HEK293 (cell line): ENCODE measurements around the gene ADGB.

Experiments used
- CTCF ChIA-PET: fragments of 350-600 bp; formaldehyde crosslinking; extraction: SDS; loops from one replicate; lab custom pipeline; 2021; ENCODE audit warnings: antibody characterized with exemption; lab: Yijun Ruan, JAX
- POLR2A ChIA-PET: fragments of 300-600 bp; formaldehyde crosslinking; extraction: SDS; loops from one replicate; lab custom pipeline; 2020; ENCODE audit warnings: antibody characterized with exemption, inconsistent platforms; lab: Yijun Ruan, JAX
- H3K27ac ChIP-seq: fragments of 200-500 bp; sonication (Bioruptor generic); 2 replicates; pipeline ENCODE4 v1.5.1; 2014; ENCODE audit warnings: low read depth, low read length, control low read depth, inconsistent platforms; ENCODE audit errors: extremely low read depth
- H3K36me3 ChIP-seq, 2 experiments: fragments of 200-500 bp in 1 of 2; sonication (Bioruptor generic) in 1 of 2; 1 replicate in 1 of 2; 2 replicates in 1 of 2; pipeline ENCODE4 v1.5.1; 2014 to 2017; ENCODE audit warnings: inconsistent platforms in 2 of 2, low read length in 2 of 2; ENCODE audit not compliant: control insufficient read depth in 2 of 2, insufficient read depth in 1 of 2
- H3K4me1 ChIP-seq: fragments of 200-500 bp; sonication (Bioruptor generic); 2 replicates; pipeline ENCODE4 v1.5.1; 2014; ENCODE audit warnings: mild to moderate bottlenecking, low read length, inconsistent platforms; ENCODE audit not compliant: control insufficient read depth, insufficient read depth
- H3K4me3 ChIP-seq: 2 replicates; pipeline ENCODE4 v1.5.1; 2011; ENCODE audit warnings: low read depth, mild to moderate bottlenecking, control low read depth, low read length, moderate library complexity
- H3K9me3 ChIP-seq: fragments of 200-500 bp; sonication (Bioruptor generic); 2 replicates; pipeline ENCODE4 v1.5.1; 2014; ENCODE audit warnings: low read depth, low read length, inconsistent platforms; ENCODE audit not compliant: control insufficient read depth, insufficient read depth
- GFI1B ChIP-seq: fragments of 450-650 bp; formaldehyde crosslinking; IDR thresholded peaks from 2 replicates; pipeline ENCODE4 v1.5.1; 2016; ENCODE audit warnings: missing biosample characterization, missing genetic modification characterization
- IKZF3 ChIP-seq: fragments of 450-650 bp; IDR thresholded peaks from 2 replicates; pipeline ENCODE4 v1.5.0; 2018; ENCODE audit warnings: missing biosample characterization, mild to moderate bottlenecking, missing genetic modification characterization, moderate library complexity
- PRDM1 ChIP-seq: fragments of 450-650 bp; formaldehyde crosslinking; IDR thresholded peaks from 2 replicates; pipeline ENCODE4; 2016; ENCODE audit warnings: missing biosample characterization, missing genetic modification characterization
- SP3 ChIP-seq: fragments of 450-650 bp; formaldehyde crosslinking; IDR thresholded peaks from 2 replicates; pipeline ENCODE4 v1.5.1; 2016; ENCODE audit warnings: missing biosample characterization, missing genetic modification characterization
- ZBTB7A ChIP-seq: fragments of 450-650 bp; formaldehyde crosslinking; IDR thresholded peaks from 2 replicates; pipeline ENCODE4 v1.5.1; 2016; ENCODE audit warnings: low read depth, missing biosample characterization, missing genetic modification characterization
- ZEB2 ChIP-seq: fragments of 450-650 bp; formaldehyde crosslinking; IDR thresholded peaks from 2 replicates; pipeline ENCODE4 v1.5.1; 2016; ENCODE audit warnings: missing biosample characterization, missing genetic modification characterization
- ZFHX2 ChIP-seq: fragments of 450-650 bp; formaldehyde crosslinking; conservative IDR thresholded peaks from 2 replicates; pipeline ENCODE4 v1.5.1; 2016; ENCODE audit warnings: missing biosample characterization, missing genetic modification characterization
- ZNF132 ChIP-seq: fragments of 450-650 bp; formaldehyde crosslinking; IDR thresholded peaks from 2 replicates; pipeline ENCODE4 v1.5.1; 2017; ENCODE audit warnings: missing biosample characterization, missing genetic modification characterization, borderline replicate concordance
- ZNF138 ChIP-seq: fragments of 450-650 bp; formaldehyde crosslinking; IDR thresholded peaks from 2 replicates; pipeline ENCODE4 v1.5.1; 2016; ENCODE audit warnings: missing biosample characterization, missing genetic modification characterization, borderline replicate concordance
- ZNF239 ChIP-seq: fragments of 450-650 bp; formaldehyde crosslinking; IDR thresholded peaks from 2 replicates; pipeline ENCODE4 v1.5.1; 2016; ENCODE audit warnings: missing biosample characterization, missing genetic modification characterization
- ZNF311 ChIP-seq: fragments of 450-650 bp; formaldehyde crosslinking; IDR thresholded peaks from 2 replicates; pipeline ENCODE4 v1.5.1; 2017; ENCODE audit warnings: missing biosample characterization, missing genetic modification characterization, borderline replicate concordance
- ZNF366 ChIP-seq: fragments of 450-650 bp; formaldehyde crosslinking; conservative IDR thresholded peaks from 2 replicates; pipeline ENCODE4 v1.5.1; 2016; ENCODE audit warnings: missing biosample characterization, missing genetic modification characterization
- ZNF391 ChIP-seq: fragments of 450-650 bp; formaldehyde crosslinking; IDR thresholded peaks from 2 replicates; pipeline ENCODE4 v1.5.1; 2016; ENCODE audit warnings: low read depth, missing biosample characterization, missing genetic modification characterization, borderline replicate concordance
- TF ChIP-seq, protein P1 (sequence below): fragments of 450-650 bp; IDR thresholded peaks from 2 replicates; pipeline ENCODE4 v1.5.1; 2018; ENCODE audit warnings: missing biosample characterization, missing genetic modification characterization
- TF ChIP-seq, protein P2 (sequence below): fragments of 450-650 bp; formaldehyde crosslinking; IDR thresholded peaks from 2 replicates; pipeline ENCODE4 v1.5.1; 2016; ENCODE audit warnings: missing biosample characterization, missing genetic modification characterization
- TF ChIP-seq, protein P3 (sequence below): fragments of 450-650 bp; formaldehyde crosslinking; optimal IDR thresholded peaks from 2 replicates; pipeline ENCODE3; 2016; ENCODE audit warnings: missing biosample characterization, mild to moderate bottlenecking, missing genetic modification characterization
- TF ChIP-seq, protein P4 (sequence below): fragments of 450-650 bp; formaldehyde crosslinking; IDR thresholded peaks from 2 replicates; pipeline ENCODE4 v1.5.1; 2016; ENCODE audit warnings: missing biosample characterization, missing genetic modification characterization

The ADGB gene

DNA sequence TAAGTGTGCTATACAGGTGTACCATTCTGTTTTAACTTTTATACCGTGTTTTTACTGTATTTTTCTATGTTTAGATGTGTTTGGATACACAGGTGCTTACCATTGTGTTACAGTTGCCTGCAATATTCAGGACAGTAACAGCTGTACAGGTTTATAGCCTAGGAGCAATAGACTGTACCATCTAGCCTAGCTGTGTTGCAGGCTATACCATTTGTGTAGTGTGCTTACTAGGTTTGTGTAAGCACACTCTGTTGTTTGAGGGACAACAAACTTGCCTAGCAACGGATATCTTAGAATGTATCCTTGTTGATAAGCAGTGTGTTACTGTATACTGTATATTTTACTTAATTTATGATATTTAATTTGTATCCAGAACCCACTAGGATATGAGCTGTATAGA is 35.2 kb downstream of the ADGB start (continued):
- TF ChIP-seq ZFHX2 (tag by site-specific recombination) (no peak), IKZF3 (tag by site-specific recombination) (no peak), ZBTB7A (tag by site-specific recombination) (no peak)

DNA sequence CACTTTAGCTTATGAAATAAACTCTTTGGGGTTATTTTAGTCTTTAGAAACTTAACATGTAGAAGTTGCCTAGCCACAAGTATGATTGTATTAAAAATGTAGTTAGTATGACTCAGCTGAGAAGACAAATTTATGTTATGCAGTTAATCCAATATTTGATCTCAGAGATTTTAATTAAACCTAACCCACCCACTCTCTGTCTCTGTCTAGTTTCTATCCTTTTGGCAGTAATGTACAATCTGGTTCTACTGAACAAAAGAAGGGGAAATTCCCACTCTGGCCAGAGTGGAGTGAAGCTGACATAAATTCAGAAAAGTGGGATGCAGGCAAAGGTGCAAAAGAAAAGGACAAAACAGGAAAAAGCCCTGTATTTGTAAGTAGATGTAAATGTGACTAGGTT is 36.4 kb downstream of the ADGB start:
- H3K27ac ChIP-seq, result no peak overlapping the region
- H3K9me3 ChIP-seq, result no peaks in the 10 kb centered on the region
- no peak overlapping the region for H3K4me3 ChIP-seq
- ChIA-PET CTCF (interaction anchor here (0.5 kb wide), 1 partner anchor 42 kb away, joined by 4 read pairs; no protein-coding TSS in a partner anchor), POLR2A (no interaction called here)
- no peaks in the 10 kb centered on the region for H3K4me1 ChIP-seq
- H3K36me3 ChIP-seq, result no peaks in the 10 kb centered on the region
- TF ChIP-seq, protein P1, sequence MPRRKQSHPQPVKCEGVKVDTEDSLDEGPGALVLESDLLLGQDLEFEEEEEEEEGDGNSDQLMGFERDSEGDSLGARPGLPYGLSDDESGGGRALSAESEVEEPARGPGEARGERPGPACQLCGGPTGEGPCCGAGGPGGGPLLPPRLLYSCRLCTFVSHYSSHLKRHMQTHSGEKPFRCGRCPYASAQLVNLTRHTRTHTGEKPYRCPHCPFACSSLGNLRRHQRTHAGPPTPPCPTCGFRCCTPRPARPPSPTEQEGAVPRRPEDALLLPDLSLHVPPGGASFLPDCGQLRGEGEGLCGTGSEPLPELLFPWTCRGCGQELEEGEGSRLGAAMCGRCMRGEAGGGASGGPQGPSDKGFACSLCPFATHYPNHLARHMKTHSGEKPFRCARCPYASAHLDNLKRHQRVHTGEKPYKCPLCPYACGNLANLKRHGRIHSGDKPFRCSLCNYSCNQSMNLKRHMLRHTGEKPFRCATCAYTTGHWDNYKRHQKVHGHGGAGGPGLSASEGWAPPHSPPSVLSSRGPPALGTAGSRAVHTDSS (tag by site-specific recombination), result no peak
- TF ChIP-seq ZNF311 (tag by site-specific recombination) (no peak), ZNF391 (tag by site-specific recombination) (no peak), GFI1B (no peak), ZNF239 (tag by site-specific recombination) (no peak), ZNF132 (no peak), ZNF138 (tag by site-specific recombination) (no peak)
- TF ChIP-seq, protein P2, sequence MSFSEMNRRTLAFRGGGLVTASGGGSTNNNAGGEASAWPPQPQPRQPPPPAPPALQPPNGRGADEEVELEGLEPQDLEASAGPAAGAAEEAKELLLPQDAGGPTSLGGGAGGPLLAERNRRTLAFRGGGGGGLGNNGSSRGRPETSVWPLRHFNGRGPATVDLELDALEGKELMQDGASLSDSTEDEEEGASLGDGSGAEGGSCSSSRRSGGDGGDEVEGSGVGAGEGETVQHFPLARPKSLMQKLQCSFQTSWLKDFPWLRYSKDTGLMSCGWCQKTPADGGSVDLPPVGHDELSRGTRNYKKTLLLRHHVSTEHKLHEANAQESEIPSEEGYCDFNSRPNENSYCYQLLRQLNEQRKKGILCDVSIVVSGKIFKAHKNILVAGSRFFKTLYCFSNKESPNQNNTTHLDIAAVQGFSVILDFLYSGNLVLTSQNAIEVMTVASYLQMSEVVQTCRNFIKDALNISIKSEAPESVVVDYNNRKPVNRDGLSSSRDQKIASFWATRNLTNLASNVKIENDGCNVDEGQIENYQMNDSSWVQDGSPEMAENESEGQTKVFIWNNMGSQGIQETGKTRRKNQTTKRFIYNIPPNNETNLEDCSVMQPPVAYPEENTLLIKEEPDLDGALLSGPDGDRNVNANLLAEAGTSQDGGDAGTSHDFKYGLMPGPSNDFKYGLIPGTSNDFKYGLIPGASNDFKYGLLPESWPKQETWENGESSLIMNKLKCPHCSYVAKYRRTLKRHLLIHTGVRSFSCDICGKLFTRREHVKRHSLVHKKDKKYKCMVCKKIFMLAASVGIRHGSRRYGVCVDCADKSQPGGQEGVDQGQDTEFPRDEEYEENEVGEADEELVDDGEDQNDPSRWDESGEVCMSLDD (tag by site-specific recombination), result no peak

DNA sequence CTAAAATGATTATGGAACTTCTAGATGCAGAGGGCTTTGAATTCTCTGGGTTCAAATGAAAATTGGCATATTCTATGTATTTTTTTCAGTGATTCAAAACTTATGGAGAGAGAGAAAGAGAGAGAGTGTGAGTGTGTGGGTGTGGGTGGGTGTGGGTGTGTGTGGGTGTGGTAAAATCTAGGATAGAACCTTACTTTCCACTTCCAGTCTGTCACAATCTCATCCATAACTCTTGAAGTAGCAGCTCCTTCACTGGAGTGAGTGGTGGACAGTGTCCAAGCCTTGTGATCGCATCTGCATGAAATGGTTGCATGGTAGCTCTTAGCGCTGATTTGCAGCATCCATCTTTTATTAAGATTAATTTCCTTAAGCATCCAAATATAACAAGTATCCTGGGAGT is 37.7 kb downstream of the ADGB start:
- H3K4me1 ChIP-seq, result no peaks in the 10 kb centered on the region
- no peak overlapping the region for H3K4me3 ChIP-seq
- H3K36me3 ChIP-seq, result no peaks in the 10 kb centered on the region
- no peaks in the 10 kb centered on the region for H3K9me3 ChIP-seq
- ChIA-PET POLR2A (no interaction called here), CTCF (no interaction called here)
- TF ChIP-seq, protein P3, sequence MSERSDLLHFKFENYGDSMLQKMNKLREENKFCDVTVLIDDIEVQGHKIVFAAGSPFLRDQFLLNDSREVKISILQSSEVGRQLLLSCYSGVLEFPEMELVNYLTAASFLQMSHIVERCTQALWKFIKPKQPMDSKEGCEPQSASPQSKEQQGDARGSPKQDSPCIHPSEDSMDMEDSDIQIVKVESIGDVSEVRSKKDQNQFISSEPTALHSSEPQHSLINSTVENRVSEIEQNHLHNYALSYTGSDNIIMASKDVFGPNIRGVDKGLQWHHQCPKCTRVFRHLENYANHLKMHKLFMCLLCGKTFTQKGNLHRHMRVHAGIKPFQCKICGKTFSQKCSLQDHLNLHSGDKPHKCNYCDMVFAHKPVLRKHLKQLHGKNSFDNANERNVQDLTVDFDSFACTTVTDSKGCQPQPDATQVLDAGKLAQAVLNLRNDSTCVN, result no peak
- TF ChIP-seq IKZF3 (tag by site-specific recombination), result no peak
- no peak for TF ChIP-seq ZEB2 (tag by site-specific recombination)
- no peak for TF ChIP-seq PRDM1 (tag by site-specific recombination)
- no peak for TF ChIP-seq SP3 (tag by site-specific recombination)
- TF ChIP-seq, protein P4, sequence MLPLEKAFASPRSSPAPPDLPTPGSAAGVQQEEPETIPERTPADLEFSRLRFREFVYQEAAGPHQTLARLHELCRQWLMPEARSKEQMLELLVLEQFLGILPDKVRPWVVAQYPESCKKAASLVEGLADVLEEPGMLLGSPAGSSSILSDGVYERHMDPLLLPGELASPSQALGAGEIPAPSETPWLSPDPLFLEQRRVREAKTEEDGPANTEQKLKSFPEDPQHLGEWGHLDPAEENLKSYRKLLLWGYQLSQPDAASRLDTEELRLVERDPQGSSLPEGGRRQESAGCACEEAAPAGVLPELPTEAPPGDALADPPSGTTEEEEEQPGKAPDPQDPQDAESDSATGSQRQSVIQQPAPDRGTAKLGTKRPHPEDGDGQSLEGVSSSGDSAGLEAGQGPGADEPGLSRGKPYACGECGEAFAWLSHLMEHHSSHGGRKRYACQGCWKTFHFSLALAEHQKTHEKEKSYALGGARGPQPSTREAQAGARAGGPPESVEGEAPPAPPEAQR (tag by site-specific recombination), result no peak
- TF ChIP-seq ZNF366, result no peak
- H3K27ac ChIP-seq, result no peak overlapping the region
